ENCODE measurements around the gene CAMK2B. TPM values are rescaled to one million over a fixed set of nuclear protein-coding genes. Genes with fewer than 3 reads are reported as not detected.

Gene CAMK2B
- total RNA-seq, 1 donor from 2014 or later: not detected

- DNase-seq (ENCODE audit: low read depth): peak; percentile 66
- TF ChIP-seq CTCF (conservative IDR thresholded peaks at IDR 0.05; ENCODE audit: low read depth, low read length): no peak
- no peak overlapping the region for H3K4me3 ChIP-seq (ENCODE audit: low read depth, low read length)
Measured at GRCh38 chr7:44257618-44258422, 67.6 kb downstream of the CAMK2B start.

- no peak for DNase-seq (ENCODE audit: low read depth)
- no peak for TF ChIP-seq CTCF (conservative IDR thresholded peaks at IDR 0.05; ENCODE audit: low read depth, low read length)
- H3K4me3 ChIP-seq (ENCODE audit: low read depth, low read length): no peak overlapping the region
Measured at GRCh38 chr7:44257213-44257612, 68.2 kb downstream of the CAMK2B start.

- TF ChIP-seq CTCF (conservative IDR thresholded peaks at IDR 0.05; ENCODE audit: low read depth, low read length): no peak
- H3K4me3 ChIP-seq (ENCODE audit: low read depth, low read length): no peak overlapping the region
- DNase-seq (ENCODE audit: low read depth): no peak
Measured at GRCh38 chr7:44256459-44256858, 68.9 kb downstream of the CAMK2B start.

GRCh38 chr7:44251881-44252280, 73.5 kb downstream of the CAMK2B start:
- no peak for DNase-seq (ENCODE audit: low read depth)
- H3K4me3 ChIP-seq (ENCODE audit: low read depth, low read length): no peak overlapping the region
- TF ChIP-seq CTCF (conservative IDR thresholded peaks at IDR 0.05; ENCODE audit: low read depth, low read length): no peak

- TF ChIP-seq CTCF (conservative IDR thresholded peaks at IDR 0.05; ENCODE audit: low read depth, low read length): no peak
- no peak for DNase-seq (ENCODE audit: low read depth)
- no peak overlapping the region for H3K4me3 ChIP-seq (ENCODE audit: low read depth, low read length)
Measured at GRCh38 chr7:44251269-44251668, 74.1 kb downstream of the CAMK2B start.

- TF ChIP-seq CTCF (conservative IDR thresholded peaks at IDR 0.05; ENCODE audit: low read depth, low read length): no peak
- H3K4me3 ChIP-seq (ENCODE audit: low read depth, low read length): no peak overlapping the region
- no peak for DNase-seq (ENCODE audit: low read depth)
Measured at GRCh38 chr7:44249639-44250234, 75.7 kb downstream of the CAMK2B start.

Data from epithelial cell of proximal tubule (primary cell).